HepG2 (cell line): ENCODE measurements around the gene FAM169A. TPM values are rescaled to one million over a fixed set of nuclear protein-coding genes. Genes with fewer than 3 reads are reported as not detected.
A peak's percentile ranks its signal among the peaks of the same experiment; 100 is the strongest.

Experiments used
- GATA4 ChIP-seq: sonication (generic); IDR thresholded peaks from 2 replicates; pipeline ENCODE4 v1.6.1; 2016; ENCODE audit warnings: antibody characterized with exemption, low read depth, borderline replicate concordance
- HNF4A ChIP-seq: sonication (generic); formaldehyde crosslinking; IDR thresholded peaks from 2 replicates; pipeline ENCODE4 v1.4.0; 2020; ENCODE audit warnings: missing genetic modification reagents
- HNRNPK ChIP-seq: fragments of 200-400 bp; formaldehyde crosslinking; IDR thresholded peaks from 2 replicates; pipeline ENCODE4 v1.6.1; 2018; ENCODE audit warnings: low read length, low read depth, moderate library complexity, mild to moderate bottlenecking; ENCODE audit not compliant: poor library complexity, severe bottlenecking
- NKX3-1 ChIP-seq: sonication (generic); formaldehyde crosslinking; IDR thresholded peaks from 2 replicates; pipeline ENCODE4 v1.5.0; 2020; ENCODE audit warnings: missing genetic modification reagents
- PCBP1 ChIP-seq: fragments of 200-400 bp; formaldehyde crosslinking; IDR thresholded peaks from 2 replicates; pipeline ENCODE4 v1.6.1; 2017; ENCODE audit warnings: mild to moderate bottlenecking, low read depth, low read length, borderline replicate concordance
- SIX4 ChIP-seq: sonication (generic); formaldehyde crosslinking; IDR thresholded peaks from 2 replicates; pipeline ENCODE4 v1.4.0; 2020; ENCODE audit warnings: missing genetic modification reagents
- ZFX ChIP-seq: sonication (generic); formaldehyde crosslinking; IDR thresholded peaks from 2 replicates; pipeline ENCODE4 v1.4.0; 2020; ENCODE audit warnings: mild to moderate bottlenecking, low read depth, missing genetic modification reagents, moderate library complexity
- ZNF234 ChIP-seq: sonication (generic); formaldehyde crosslinking; conservative IDR thresholded peaks from 2 replicates; pipeline ENCODE4 v1.5.1; 2020; ENCODE audit warnings: mild to moderate bottlenecking, missing genetic modification reagents
- ZNF556 ChIP-seq: sonication (generic); formaldehyde crosslinking; IDR thresholded peaks from 2 replicates; pipeline ENCODE4 v1.4.0; 2020; ENCODE audit warnings: mild to moderate bottlenecking, missing genetic modification reagents, borderline replicate concordance
- ZNF589 ChIP-seq: sonication (generic); formaldehyde crosslinking; conservative IDR thresholded peaks from 2 replicates; pipeline ENCODE4 v1.8.0; 2022; ENCODE audit warnings: mild to moderate bottlenecking, moderate library complexity, missing genetic modification reagents
- ZNF660 ChIP-seq: sonication (generic); formaldehyde crosslinking; IDR thresholded peaks from 2 replicates; pipeline ENCODE4 v1.5.1; 2020; ENCODE audit warnings: mild to moderate bottlenecking, low read depth, missing genetic modification reagents, borderline replicate concordance
- ZNF7 ChIP-seq: IDR thresholded peaks from 2 replicates; pipeline ENCODE4 v1.6.1; 2016; ENCODE audit warnings: missing biosample characterization, missing genetic modification reagents
- ZNF850 ChIP-seq: sonication (generic); formaldehyde crosslinking; conservative IDR thresholded peaks from 2 replicates; pipeline ENCODE4 v1.9.0; 2021; ENCODE audit warnings: mild to moderate bottlenecking, missing genetic modification reagents
- polyA plus RNA-seq, 8 experiments: library from polyadenylated mRNA; depleted of rRNA in 3 of 8; stranded (reverse) in 7 of 8; unstranded in 1 of 8; fragments of >200 nt; fragmentation: Illumina TruSeq in 4 of 8; extraction: Trizol in 4 of 8; gene quantifications; 2 replicates each; pipeline versions ENCODE4 v1.2.1 to v1.2.3, GENCODE V29; 2011 to 2016; ENCODE audit warnings: low read depth in 4 of 8, missing spikeins in 1 of 8, mixed read lengths in 1 of 8; ENCODE audit not compliant: insufficient read depth in 1 of 8
- total RNA-seq, 5 experiments: library from RNA; depleted of rRNA; stranded (reverse); fragments of >200 nt; fragmentation: Illumina TruSeq; extraction: Trizol; gene quantifications; 2 replicates each; pipeline ENCODE4 v1.2.3, GENCODE V29; 2016; ENCODE audit warnings: low read depth in 1 of 5
- TF ChIP-seq, protein P1 (sequence below): sonication (generic); formaldehyde crosslinking; IDR thresholded peaks from 2 replicates; pipeline ENCODE4 v1.4.0; 2020; ENCODE audit warnings: low read depth, missing genetic modification reagents
- TF ChIP-seq, protein P2 (sequence below): sonication (generic); formaldehyde crosslinking; IDR thresholded peaks from 2 replicates; pipeline ENCODE4 v1.4.0; 2020; ENCODE audit warnings: low read depth, mild to moderate bottlenecking, missing genetic modification reagents
- TF ChIP-seq, protein P3 (sequence below): sonication (generic); formaldehyde crosslinking; IDR thresholded peaks from 2 replicates; pipeline ENCODE4 v1.5.0; 2020; ENCODE audit warnings: missing genetic modification reagents, mild to moderate bottlenecking, borderline replicate concordance
- TF ChIP-seq, protein P4 (sequence below): sonication (generic); formaldehyde crosslinking; IDR thresholded peaks from 2 replicates; pipeline ENCODE4 v1.5.0; 2020; ENCODE audit warnings: missing genetic modification reagents
- TF ChIP-seq, protein P5 (sequence below): sonication (generic); formaldehyde crosslinking; IDR thresholded peaks from 2 replicates; pipeline ENCODE4 v1.4.0; 2020; ENCODE audit warnings: missing genetic modification reagents, mild to moderate bottlenecking, borderline replicate concordance

Gene FAM169A
- total and polyA plus RNA-seq, 2 of the 13 experiments (the other 11 are each of a cell fraction or from before 2014, with no cell fraction given), result 21.1 to 110 TPM

DNA sequence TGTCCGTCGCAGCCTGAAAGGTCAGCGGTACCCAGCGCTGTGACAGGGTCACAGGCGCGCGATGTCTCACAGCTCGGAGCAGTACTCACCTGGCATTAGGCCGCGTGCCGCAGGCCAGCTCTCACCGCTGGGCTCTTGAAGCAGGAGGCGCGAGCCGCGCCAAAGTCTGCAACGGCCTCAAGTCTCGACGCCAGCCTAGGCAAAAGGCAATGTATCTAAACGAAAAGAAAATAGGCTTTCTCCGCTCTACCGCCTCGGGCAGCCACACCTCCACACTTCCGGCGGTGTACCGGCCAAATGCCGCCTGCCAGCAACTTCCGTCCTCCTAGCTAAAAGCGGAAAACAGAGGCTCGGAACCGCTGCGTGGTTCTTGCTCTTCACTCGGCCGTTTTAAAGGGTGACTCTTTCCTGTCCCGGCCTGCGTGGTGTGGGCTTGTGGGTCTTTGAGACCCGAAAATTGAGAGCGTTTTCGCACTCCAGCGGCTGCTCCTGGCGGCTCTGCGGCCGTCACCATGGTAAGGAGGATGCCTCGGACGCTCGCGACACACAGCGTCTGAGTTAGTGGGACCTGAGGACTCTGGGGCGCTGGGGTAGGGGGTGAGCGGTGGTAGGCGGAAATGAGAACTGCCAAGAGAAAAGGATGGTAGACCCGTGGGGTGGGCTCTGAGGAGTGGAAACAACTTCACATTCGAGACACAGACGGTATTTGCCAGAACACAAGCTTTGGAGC is 99.2 kb downstream of the FAM169A start, which contains the start of the genes GFM2 and NSA2 (continued):
- TF ChIP-seq, protein P1, sequence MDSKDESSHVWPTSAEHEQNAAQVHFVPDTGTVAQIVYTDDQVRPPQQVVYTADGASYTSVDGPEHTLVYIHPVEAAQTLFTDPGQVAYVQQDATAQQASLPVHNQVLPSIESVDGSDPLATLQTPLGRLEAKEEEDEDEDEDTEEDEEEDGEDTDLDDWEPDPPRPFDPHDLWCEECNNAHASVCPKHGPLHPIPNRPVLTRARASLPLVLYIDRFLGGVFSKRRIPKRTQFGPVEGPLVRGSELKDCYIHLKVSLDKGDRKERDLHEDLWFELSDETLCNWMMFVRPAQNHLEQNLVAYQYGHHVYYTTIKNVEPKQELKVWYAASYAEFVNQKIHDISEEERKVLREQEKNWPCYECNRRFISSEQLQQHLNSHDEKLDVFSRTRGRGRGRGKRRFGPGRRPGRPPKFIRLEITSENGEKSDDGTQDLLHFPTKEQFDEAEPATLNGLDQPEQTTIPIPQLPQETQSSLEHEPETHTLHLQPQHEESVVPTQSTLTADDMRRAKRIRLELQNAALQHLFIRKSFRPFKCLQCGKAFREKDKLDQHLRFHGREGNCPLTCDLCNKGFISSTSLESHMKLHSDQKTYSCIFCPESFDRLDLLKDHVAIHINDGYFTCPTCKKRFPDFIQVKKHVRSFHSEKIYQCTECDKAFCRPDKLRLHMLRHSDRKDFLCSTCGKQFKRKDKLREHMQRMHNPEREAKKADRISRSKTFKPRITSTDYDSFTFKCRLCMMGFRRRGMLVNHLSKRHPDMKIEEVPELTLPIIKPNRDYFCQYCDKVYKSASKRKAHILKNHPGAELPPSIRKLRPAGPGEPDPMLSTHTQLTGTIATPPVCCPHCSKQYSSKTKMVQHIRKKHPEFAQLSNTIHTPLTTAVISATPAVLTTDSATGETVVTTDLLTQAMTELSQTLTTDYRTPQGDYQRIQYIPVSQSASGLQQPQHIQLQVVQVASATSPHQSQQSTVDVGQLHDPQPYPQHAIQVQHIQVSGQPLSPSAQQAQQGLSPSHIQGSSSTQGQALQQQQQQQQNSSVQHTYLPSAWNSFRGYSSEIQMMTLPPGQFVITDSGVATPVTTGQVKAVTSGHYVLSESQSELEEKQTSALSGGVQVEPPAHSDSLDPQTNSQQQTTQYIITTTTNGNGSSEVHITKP (CRISPR knock-in tag), result 0 out of 2 replicates have a peak, but pooled peaks have one; percentile 57
- TF ChIP-seq ZNF7 (CRISPR knock-in tag) (no peak), GATA4 (no peak), ZNF589 (no peak), HNRNPK (no peak), ZNF234 (no peak), ZFX (CRISPR knock-in tag) (peak; percentile 89), ZNF660 (no peak), ZNF556 (peak; percentile 86), ZNF850 (CRISPR knock-in tag) (no peak), NKX3-1 (CRISPR knock-in tag) (peak; percentile 90), PCBP1 (peak; percentile 91; the same call in 1 of the 2 replicates), HNF4A (CRISPR knock-in tag) (no peak; the same call in 1 of the 2 replicates), SIX4 (CRISPR knock-in tag) (peak; percentile 44; the same call in 1 of the 2 replicates)
- TF ChIP-seq, protein P2, sequence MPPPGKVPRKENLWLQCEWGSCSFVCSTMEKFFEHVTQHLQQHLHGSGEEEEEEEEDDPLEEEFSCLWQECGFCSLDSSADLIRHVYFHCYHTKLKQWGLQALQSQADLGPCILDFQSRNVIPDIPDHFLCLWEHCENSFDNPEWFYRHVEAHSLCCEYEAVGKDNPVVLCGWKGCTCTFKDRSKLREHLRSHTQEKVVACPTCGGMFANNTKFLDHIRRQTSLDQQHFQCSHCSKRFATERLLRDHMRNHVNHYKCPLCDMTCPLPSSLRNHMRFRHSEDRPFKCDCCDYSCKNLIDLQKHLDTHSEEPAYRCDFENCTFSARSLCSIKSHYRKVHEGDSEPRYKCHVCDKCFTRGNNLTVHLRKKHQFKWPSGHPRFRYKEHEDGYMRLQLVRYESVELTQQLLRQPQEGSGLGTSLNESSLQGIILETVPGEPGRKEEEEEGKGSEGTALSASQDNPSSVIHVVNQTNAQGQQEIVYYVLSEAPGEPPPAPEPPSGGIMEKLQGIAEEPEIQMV (CRISPR knock-in tag), result 0 out of 2 replicates have a peak, but pooled peaks have one; percentile 19
- TF ChIP-seq, protein P3, sequence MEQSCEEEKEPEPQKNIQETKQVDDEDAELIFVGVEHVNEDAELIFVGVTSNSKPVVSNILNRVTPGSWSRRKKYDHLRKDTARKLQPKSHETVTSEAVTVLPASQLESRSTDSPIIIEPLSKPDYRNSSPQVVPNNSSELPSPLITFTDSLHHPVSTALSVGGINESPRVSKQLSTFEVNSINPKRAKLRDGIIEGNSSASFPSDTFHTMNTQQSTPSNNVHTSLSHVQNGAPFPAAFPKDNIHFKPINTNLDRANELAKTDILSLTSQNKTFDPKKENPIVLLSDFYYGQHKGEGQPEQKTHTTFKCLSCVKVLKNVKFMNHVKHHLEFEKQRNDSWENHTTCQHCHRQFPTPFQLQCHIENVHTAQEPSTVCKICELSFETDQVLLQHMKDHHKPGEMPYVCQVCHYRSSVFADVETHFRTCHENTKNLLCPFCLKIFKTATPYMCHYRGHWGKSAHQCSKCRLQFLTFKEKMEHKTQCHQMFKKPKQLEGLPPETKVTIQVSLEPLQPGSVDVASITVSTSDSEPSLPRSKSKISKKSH (CRISPR knock-in tag), result peak; percentile 50; the same call in 1 of the 2 replicates
- TF ChIP-seq, protein P4, sequence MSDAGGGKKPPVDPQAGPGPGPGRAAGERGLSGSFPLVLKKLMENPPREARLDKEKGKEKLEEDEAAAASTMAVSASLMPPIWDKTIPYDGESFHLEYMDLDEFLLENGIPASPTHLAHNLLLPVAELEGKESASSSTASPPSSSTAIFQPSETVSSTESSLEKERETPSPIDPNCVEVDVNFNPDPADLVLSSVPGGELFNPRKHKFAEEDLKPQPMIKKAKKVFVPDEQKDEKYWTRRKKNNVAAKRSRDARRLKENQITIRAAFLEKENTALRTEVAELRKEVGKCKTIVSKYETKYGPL (CRISPR knock-in tag), result peak; percentile 60
- TF ChIP-seq, protein P5, sequence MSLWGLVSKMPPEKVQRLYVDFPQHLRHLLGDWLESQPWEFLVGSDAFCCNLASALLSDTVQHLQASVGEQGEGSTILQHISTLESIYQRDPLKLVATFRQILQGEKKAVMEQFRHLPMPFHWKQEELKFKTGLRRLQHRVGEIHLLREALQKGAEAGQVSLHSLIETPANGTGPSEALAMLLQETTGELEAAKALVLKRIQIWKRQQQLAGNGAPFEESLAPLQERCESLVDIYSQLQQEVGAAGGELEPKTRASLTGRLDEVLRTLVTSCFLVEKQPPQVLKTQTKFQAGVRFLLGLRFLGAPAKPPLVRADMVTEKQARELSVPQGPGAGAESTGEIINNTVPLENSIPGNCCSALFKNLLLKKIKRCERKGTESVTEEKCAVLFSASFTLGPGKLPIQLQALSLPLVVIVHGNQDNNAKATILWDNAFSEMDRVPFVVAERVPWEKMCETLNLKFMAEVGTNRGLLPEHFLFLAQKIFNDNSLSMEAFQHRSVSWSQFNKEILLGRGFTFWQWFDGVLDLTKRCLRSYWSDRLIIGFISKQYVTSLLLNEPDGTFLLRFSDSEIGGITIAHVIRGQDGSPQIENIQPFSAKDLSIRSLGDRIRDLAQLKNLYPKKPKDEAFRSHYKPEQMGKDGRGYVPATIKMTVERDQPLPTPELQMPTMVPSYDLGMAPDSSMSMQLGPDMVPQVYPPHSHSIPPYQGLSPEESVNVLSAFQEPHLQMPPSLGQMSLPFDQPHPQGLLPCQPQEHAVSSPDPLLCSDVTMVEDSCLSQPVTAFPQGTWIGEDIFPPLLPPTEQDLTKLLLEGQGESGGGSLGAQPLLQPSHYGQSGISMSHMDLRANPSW (CRISPR knock-in tag), result peak; percentile 97; the same call in 1 of the 2 replicates
